ENCODE results near the gene ADM. TPM values are rescaled to one million over a fixed set of nuclear protein-coding genes. Genes with fewer than 3 reads are reported as not detected.

The ADM gene
- total RNA-seq, 4 donors from 2014 or later: 57.3 to 152 (median 105) TPM

GRCh38 chr11:10285148-10285802 lies 19.6 kb upstream of the ADM start:
- H3K4me1 ChIP-seq: peaks cover 7 to 48% (median 42%) of the 10 kb centered on the region in 4 donors
- no peaks in the 10 kb centered on the region for H3K27me3 ChIP-seq
- TF ChIP-seq CTCF (IDR thresholded peaks at IDR 0.05) (no peak), EP300 (IDR thresholded peaks at IDR 0.05) (no peak), POLR2AphosphoS5 (IDR thresholded peaks at IDR 0.05) (no peak), POLR2A (IDR thresholded peaks at IDR 0.05; ENCODE audit: low read depth) (no peak)
- no peak overlapping the region for H3K4me3 ChIP-seq
- H3K27ac ChIP-seq (replicated peaks in 1 of 4): no peak overlapping the region
- intact Hi-C loops (cut with DNase I): no loop called here
- whole genome bisulfite sequencing: 91% methylated on average over 4 of the region's 4 CpGs
- H3K36me3 ChIP-seq: peaks cover 0 to 13% (median 6%) of the 10 kb centered on the region in 4 donors
- no peaks in the 10 kb centered on the region for H3K9me3 ChIP-seq
- DNase-seq (ENCODE audit: extremely low spot score): no peak

DNA sequence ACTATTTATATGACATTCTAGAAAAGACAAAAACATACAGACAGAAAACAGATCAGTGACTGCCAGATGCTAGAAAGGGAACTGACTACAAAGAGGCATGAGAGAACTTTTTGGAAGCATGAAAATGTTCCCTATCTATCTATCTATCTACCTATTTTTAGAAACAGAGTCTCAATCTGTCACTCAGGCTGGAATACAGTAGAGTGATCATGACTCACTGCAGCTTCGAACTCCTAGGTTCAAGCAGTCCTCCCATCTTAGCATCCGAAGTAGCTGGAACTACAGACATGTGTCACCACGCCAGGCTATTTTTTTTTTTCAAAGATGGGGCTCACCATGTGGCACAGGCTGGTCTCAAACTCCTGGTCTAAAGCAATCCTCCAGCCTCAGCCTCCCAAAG lies 17.7 kb upstream of the ADM start:
- Histone ChIP-seq H3K4me1 (peaks cover 11 to 66% (median 61%) of the 10 kb centered on the region in 4 donors), H3K4me3 (no peak overlapping the region), H3K36me3 (peaks cover 0 to 14% (median 6%) of the 10 kb centered on the region in 4 donors), H3K27ac (replicated peaks in 1 of 4) (no peak overlapping the region), H3K27me3 (no peaks in the 10 kb centered on the region), H3K9me3 (no peaks in the 10 kb centered on the region)
- 83% methylated on average over 3 of the region's 3 CpGs for WGBS
- TF ChIP-seq POLR2A (IDR thresholded peaks at IDR 0.05; ENCODE audit: low read depth) (no peak), CTCF (IDR thresholded peaks at IDR 0.05) (no peak), EP300 (IDR thresholded peaks at IDR 0.05) (no peak), POLR2AphosphoS5 (IDR thresholded peaks at IDR 0.05) (no peak)
- intact Hi-C loops (cut with DNase I): no loop called here
- DNase-seq (ENCODE audit: extremely low spot score): no peak

DNA sequence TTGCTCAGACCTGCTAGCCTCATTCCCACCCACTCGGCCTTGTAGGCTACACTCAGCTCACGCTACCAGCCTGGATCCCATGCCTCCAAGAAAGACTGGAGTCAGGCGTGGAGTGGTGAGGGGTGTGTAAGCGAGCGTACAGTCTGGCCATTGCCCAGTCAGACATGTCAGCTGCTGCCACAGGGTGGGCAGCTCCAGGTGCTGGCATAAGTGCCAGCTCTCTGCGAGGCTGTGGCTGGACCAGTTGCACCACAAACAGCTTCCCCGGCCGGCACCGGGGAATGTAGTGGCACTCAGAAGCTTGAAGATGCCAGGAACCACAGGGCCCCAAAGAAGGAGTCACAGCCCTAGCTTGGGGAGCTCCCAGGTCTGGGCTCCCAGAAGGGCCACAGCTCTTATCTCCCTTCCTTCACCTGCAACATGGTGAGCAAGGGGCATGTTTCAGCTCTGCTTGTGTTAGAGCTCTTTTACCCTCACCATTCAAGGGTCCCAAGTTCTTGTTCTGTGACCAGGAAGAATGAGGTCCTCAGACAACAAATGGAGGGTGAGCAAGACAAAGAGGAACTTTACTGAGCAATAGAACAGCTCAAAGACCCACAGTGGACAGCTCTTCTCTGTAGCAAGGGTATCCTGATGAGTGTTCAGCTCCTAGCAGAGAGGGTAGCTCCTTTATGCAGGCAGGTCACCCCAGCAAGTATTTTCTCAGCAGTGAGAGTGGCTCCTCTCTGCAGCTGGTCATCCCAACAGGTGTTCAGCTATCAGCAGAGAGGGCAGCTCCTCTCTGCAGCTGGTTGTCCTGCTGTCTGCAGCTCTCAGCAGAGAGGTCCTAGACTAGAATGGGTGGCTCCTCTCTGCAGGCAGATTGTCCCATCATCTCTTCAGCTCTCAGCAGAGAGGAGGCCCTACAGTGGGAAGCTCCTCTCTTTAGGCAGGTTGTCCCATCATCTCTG lies 16.8 kb upstream of the ADM start:
- H3K4me1 ChIP-seq: peaks cover 20 to 73% (median 68%) of the 10 kb centered on the region in 4 donors
- no peaks in the 10 kb centered on the region for H3K27me3 ChIP-seq
- no peak for DNase-seq (ENCODE audit: extremely low spot score)
- H3K27ac ChIP-seq (replicated peaks in 1 of 4): no peak overlapping the region
- WGBS: 88% methylated on average over 8 of the region's 9 CpGs
- H3K9me3 ChIP-seq: no peaks in the 10 kb centered on the region
- no peak overlapping the region for H3K4me3 ChIP-seq
- intact Hi-C loops (cut with DNase I): no loop called here
- TF ChIP-seq CTCF (IDR thresholded peaks at IDR 0.05): no peak
- no peak for TF ChIP-seq EP300 (IDR thresholded peaks at IDR 0.05)
- TF ChIP-seq POLR2AphosphoS5 (IDR thresholded peaks at IDR 0.05): no peak
- no peak for TF ChIP-seq POLR2A (IDR thresholded peaks at IDR 0.05; ENCODE audit: low read depth)
- peaks cover 0 to 14% (median 6%) of the 10 kb centered on the region in 4 donors for H3K36me3 ChIP-seq

GRCh38 chr11:10288881-10289764 lies 15.8 kb upstream of the ADM start:
- no peak for TF ChIP-seq CTCF (IDR thresholded peaks at IDR 0.05)
- no peak for TF ChIP-seq POLR2A (IDR thresholded peaks at IDR 0.05; ENCODE audit: low read depth)
- TF ChIP-seq POLR2AphosphoS5 (IDR thresholded peaks at IDR 0.05): no peak
- no peak for TF ChIP-seq EP300 (IDR thresholded peaks at IDR 0.05)
- no peak overlapping the region for H3K27ac ChIP-seq (replicated peaks in 1 of 4)
- H3K9me3 ChIP-seq: no peaks in the 10 kb centered on the region
- H3K36me3 ChIP-seq: peaks cover 0 to 14% (median 6%) of the 10 kb centered on the region in 4 donors
- 93% methylated on average over 7 of the region's 24 CpGs for WGBS
- intact Hi-C loops (cut with DNase I): no loop called here
- DNase-seq (ENCODE audit: extremely low spot score): no peak
- peaks cover 21 to 74% (median 69%) of the 10 kb centered on the region in 4 donors for H3K4me1 ChIP-seq
- peaks cover 0 to 4% (median 0%) of the 10 kb centered on the region in 4 donors for H3K27me3 ChIP-seq
- H3K4me3 ChIP-seq: no peak overlapping the region
